Mucosa of gallbladder (tissue), 1 donor: ENCODE results near the gene SRA1. TPM values are rescaled to one million over a fixed set of nuclear protein-coding genes. Genes with fewer than 3 reads are reported as not detected.

Experiments used
- DNase-seq: peaks from one replicate; pipeline ENCODE4 v3.0.0-alpha.2; 2020; ENCODE audit warnings: low spot score
- total RNA-seq: library from RNA; stranded (reverse); gene quantifications from one replicate; pipeline ENCODE4 v1.2.1, GENCODE V29; 2021
- donor health status: DM: no; HTN: no; CAD: no.

Gene SRA1
- total RNA-seq, 1 donor from 2014 or later: 27.2 TPM

GRCh38 chr5:140550147-140551079 is 6.9 kb downstream of the SRA1 start:
- no peak for DNase-seq

GRCh38 chr5:140549237-140550144 is 7.8 kb downstream of the SRA1 start:
- DNase-seq: peak; percentile 76

- DNase-seq: no peak
Measured at GRCh38 chr5:140548791-140549190, 8.5 kb downstream of the SRA1 start.

DNA sequence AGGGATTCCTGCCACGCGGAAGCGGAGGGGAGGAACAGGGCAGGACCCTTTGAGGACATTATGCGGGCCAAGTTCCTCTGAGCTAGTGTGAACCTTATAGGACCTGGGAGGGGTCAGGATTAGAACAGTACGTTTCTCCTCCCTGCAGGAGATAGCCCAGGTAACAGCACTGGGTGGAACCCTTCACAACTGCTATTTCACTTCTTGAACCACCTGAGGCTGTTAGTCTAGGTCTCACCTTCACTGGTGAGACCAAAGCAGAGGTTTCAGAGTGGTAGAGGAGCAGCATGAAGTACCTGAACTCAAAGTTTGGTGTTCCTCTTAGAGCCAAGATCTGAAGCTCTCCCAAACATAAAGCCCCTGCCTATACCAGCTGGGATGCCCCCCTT is 9.0 kb downstream of the SRA1 start:
- DNase-seq: peak; percentile 88

DNA sequence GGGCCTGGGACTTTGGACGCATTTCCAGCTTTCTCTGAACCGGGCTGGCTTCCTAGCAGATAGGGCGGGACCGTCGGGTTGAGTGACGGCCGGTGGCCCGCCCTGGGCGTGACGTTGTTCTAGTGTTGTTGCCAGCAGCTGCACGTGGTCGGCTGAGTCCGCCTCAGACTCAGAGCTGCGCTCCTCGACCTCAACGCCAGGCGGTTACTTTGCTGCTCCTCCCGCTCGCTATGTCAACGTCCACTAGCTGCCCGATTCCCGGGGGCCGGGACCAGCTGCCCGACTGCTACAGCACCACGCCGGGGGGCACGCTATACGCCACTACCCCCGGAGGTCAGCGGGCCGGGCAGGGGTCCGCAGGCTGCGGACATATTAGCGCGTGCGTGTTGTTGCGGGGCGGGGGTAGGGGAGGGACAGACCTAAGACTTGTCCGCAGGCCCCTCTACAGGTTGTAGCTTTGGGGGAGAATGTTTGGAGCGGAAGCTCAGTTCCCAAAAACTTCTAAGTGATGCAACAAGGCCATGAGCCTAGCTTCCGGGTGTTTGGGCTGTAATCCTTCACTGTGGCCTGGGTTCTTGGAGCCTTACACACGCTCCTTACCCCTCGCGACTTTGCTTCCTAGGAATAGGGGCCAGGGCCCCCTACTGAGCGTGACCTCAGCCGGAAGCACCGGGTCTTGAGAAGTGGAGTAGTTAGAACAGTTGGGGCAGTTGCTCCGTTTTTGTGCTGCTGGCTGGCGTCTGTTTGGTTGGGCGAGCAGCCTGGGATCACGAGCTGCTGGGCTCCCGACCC is 9.6 kb downstream of the SRA1 start, which contains the start of gene EIF4EBP3:
TSS of gene EIF4EBP3 (plus strand) at position 155 of the 792 bp plus-strand sequence. CDS start at position 231, 76 bp downstream.
- peak; percentile 99 for DNase-seq

GRCh38 chr5:140546851-140547507 is 10.3 kb downstream of the SRA1 start:
- DNase-seq: no peak

GRCh38 chr5:140545606-140546005 is 11.7 kb downstream of the SRA1 start:
- no peak for DNase-seq

DNA sequence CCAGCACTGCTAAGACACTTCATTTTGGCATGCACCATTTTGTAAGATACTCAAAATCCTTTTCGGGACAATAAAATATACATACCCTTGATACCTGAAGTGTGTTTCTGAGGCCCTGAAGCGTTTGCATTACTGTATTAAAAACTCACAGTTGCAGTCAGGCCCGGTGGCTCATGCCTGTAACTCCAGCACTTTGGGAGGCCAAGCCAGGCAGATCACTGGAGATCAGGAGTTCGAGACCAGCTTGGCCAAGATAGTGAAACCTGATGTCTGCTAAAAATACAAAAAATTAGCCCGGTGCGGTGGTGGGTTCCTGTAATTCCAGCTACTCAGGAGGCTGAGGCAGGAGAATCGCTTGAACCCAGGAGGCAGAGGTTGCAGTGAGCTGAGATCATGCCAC is 12.3 kb downstream of the SRA1 start:
- no peak for DNase-seq

GRCh38 chr5:140542972-140543371 is 14.3 kb downstream of the SRA1 start:
- no peak for DNase-seq

DNA sequence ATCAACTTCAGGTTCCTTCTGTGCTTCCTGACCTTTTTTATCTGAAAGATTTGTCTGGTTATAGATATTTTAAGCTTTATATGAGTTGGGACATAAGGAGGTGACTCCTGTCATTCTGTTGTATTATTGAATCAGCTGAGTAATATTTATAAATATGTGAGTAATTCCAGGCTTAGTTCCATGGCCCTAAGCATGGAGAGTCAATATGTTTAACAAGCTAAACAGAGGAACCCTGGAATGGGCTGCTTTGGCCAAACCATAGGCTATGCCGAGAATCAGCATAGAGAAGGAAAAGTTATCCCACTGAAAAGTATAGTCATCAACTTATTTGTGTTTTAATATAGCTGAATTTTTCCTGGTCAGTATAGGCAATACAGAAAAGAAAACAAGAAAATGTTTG is 17.0 kb downstream of the SRA1 start:
- DNase-seq: no peak

DNA sequence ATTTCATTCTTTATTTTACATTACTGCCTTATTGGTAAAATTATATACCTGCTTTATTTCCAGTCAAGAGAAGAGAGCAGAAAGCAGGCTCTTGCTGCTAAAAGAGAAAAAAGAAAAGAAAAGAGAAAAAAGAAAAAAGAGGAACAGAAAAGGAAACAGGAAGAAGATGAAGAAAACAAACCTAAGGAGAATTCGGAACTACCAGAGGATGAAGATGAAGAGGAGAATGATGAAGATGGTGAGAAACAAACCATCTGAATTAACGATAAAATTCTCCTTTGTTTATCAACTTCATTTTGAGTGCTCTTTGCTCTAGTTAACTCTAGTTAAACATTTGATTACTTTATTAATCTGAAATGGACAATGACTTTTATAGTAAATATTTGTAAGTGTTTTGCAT is 33.3 kb downstream of the SRA1 start:
- DNase-seq: no peak

GRCh38 chr5:140513124-140513523 is 44.1 kb downstream of the SRA1 start:
- no peak for DNase-seq

GRCh38 chr5:140509898-140510297 is 47.4 kb downstream of the SRA1 start:
- no peak for DNase-seq

GRCh38 chr5:140502834-140503233 is 54.4 kb downstream of the SRA1 start:
- DNase-seq: no peak

Other genes starting within 250 kb of the SRA1 start
- gene HBEGF, start 210.9 kb downstream of the SRA1 start, total RNA-seq: 21.2 TPM
- 0.86 TPM for gene SLC4A9, start 197.3 kb downstream of the SRA1 start, total RNA-seq
- 116 TPM for gene ANKHD1, start 155.6 kb downstream of the SRA1 start, total RNA-seq
- gene EIF4EBP3, start 9.8 kb downstream of the SRA1 start, total RNA-seq: 14.4 TPM
- gene APBB3, start 7.1 kb upstream of the SRA1 start, total RNA-seq: 46.4 TPM
- 73.8 TPM for gene SLC35A4, start 7.4 kb upstream of the SRA1 start, total RNA-seq
- 104 TPM for gene CD14, start 75.7 kb upstream of the SRA1 start, total RNA-seq
- gene TMCO6, start 82.0 kb upstream of the SRA1 start, total RNA-seq: 20.6 TPM
- gene NDUFA2, start 90.2 kb upstream of the SRA1 start, total RNA-seq: 73.0 TPM
- 72.1 TPM for gene IK, start 90.4 kb upstream of the SRA1 start, total RNA-seq
- 22.1 TPM for gene WDR55, start 107.4 kb upstream of the SRA1 start, total RNA-seq
- gene DND1, start 116.1 kb upstream of the SRA1 start, total RNA-seq: 2.5 TPM
- gene HARS1, start 133.9 kb upstream of the SRA1 start, total RNA-seq: 45.5 TPM
- 30.5 TPM for gene HARS2, start 134.0 kb upstream of the SRA1 start, total RNA-seq
- gene ZMAT2, start 143.0 kb upstream of the SRA1 start, total RNA-seq: 50.9 TPM
- 0.06 TPM for gene PCDHA1, start 228.7 kb upstream of the SRA1 start, total RNA-seq
- 0.20 TPM for gene PCDHA2, start 237.4 kb upstream of the SRA1 start, total RNA-seq
- gene PCDHA3, start 243.6 kb upstream of the SRA1 start, total RNA-seq: 1.9 TPM
- gene PCDHA4, start 249.6 kb upstream of the SRA1 start, total RNA-seq: 8.0 TPM